Measurements from ENCODE around the gene HSPA4L.

Gene HSPA4L

GRCh38 chr4:127880763-127881562 lies 98.8 kb downstream of the HSPA4L start, which contains the start of gene PLK4:
Gene PLK4, plus strand, starts transcription at chr4:127880893. Its CDS starts 242 bp downstream, at chr4:127881135.
- no peak for TF ChIP-seq EZH2phosphoT487 (conservative IDR thresholded peaks at IDR 0.05; ENCODE audit: low read length)
- no peak for TF ChIP-seq CTCF (IDR thresholded peaks at IDR 0.05; ENCODE audit: insufficient read depth, low read length, poor library complexity, severe bottlenecking)
- peak within 1 kb of the TSS; percentile 87 for H2AFZ ChIP-seq (ENCODE audit: low read depth, low read length, severe bottlenecking)
- no peaks in the 10 kb centered on the region for H3F3A ChIP-seq (ENCODE audit: insufficient read depth)
- H4K20me1 ChIP-seq (ENCODE audit: low read depth, low read length), result no peaks in the 10 kb centered on the region
- no peaks in the 10 kb centered on the region for H3K9me2 ChIP-seq (replicated peaks; ENCODE audit: insufficient read depth, low read length)
- H3K27ac ChIP-seq (ENCODE audit: low read depth, low read length), result peak within 1 kb of the TSS; percentile 88
- H3K27me3 ChIP-seq (ENCODE audit: low read length), result no peaks in the 10 kb centered on the region
- peaks cover 12% of the 10 kb centered on the region; the same call in 1 of the 2 replicates for H3K36me3 ChIP-seq (ENCODE audit: low read length)
- peak within 1 kb of the TSS; percentile 85 for H3K4me3 ChIP-seq (ENCODE audit: insufficient read depth, low read length, poor library complexity, severe bottlenecking)
- peaks cover 28% of the 10 kb centered on the region for H3K79me2 ChIP-seq (ENCODE audit: insufficient read depth, low read length)
- no peaks in the 10 kb centered on the region for H3K9me3 ChIP-seq (ENCODE audit: insufficient read depth, low read length)
- H3K9ac ChIP-seq (ENCODE audit: low read length), result peak within 1 kb of the TSS; percentile 94
- H3K4me2 ChIP-seq (ENCODE audit: low read depth, low read length, poor library complexity, severe bottlenecking), result peak within 1 kb of the TSS; percentile 91

- TF ChIP-seq CTCF (IDR thresholded peaks at IDR 0.05; ENCODE audit: insufficient read depth, low read length, poor library complexity, severe bottlenecking), result no peak
- no peak for TF ChIP-seq EZH2phosphoT487 (conservative IDR thresholded peaks at IDR 0.05; ENCODE audit: low read length)
- peaks cover 13% of the 10 kb centered on the region; the same call in 1 of the 2 replicates for H3K36me3 ChIP-seq (ENCODE audit: low read length)
- H3K79me2 ChIP-seq (ENCODE audit: insufficient read depth, low read length), result peaks cover 28% of the 10 kb centered on the region
- no peaks in the 10 kb centered on the region for H4K20me1 ChIP-seq (ENCODE audit: low read depth, low read length)
- H2AFZ ChIP-seq (ENCODE audit: low read depth, low read length, severe bottlenecking), result peak overlapping the region; percentile 87
- no peaks in the 10 kb centered on the region for H3F3A ChIP-seq (ENCODE audit: insufficient read depth)
- peak overlapping the region; percentile 88 for H3K27ac ChIP-seq (ENCODE audit: low read depth, low read length)
- H3K9me3 ChIP-seq (ENCODE audit: insufficient read depth, low read length), result no peaks in the 10 kb centered on the region
- H3K27me3 ChIP-seq (ENCODE audit: low read length), result no peaks in the 10 kb centered on the region
- peak overlapping the region; percentile 77 for H3K4me2 ChIP-seq (ENCODE audit: low read depth, low read length, poor library complexity, severe bottlenecking)
- peak overlapping the region; percentile 85 for H3K4me3 ChIP-seq (ENCODE audit: insufficient read depth, low read length, poor library complexity, severe bottlenecking)
- peak overlapping the region; percentile 94 for H3K9ac ChIP-seq (ENCODE audit: low read length)
- H3K9me2 ChIP-seq (replicated peaks; ENCODE audit: insufficient read depth, low read length), result no peaks in the 10 kb centered on the region
Observed at GRCh38 chr4:127881563-127881864, 99.4 kb downstream of the HSPA4L start.

- Histone ChIP-seq H3K27me3 (ENCODE audit: low read length) (no peaks in the 10 kb centered on the region), H3K9me2 (replicated peaks; ENCODE audit: insufficient read depth, low read length) (no peaks in the 10 kb centered on the region), H3K79me2 (ENCODE audit: insufficient read depth, low read length) (peaks cover 8% of the 10 kb centered on the region), H4K20me1 (ENCODE audit: low read depth, low read length) (no peaks in the 10 kb centered on the region), H3K9me3 (ENCODE audit: insufficient read depth, low read length) (no peaks in the 10 kb centered on the region), H3K36me3 (ENCODE audit: low read length) (peaks cover 59% of the 10 kb centered on the region; the same call in 1 of the 2 replicates), H3K4me2 (ENCODE audit: low read depth, low read length, poor library complexity, severe bottlenecking) (no peak overlapping the region), H3K9ac (ENCODE audit: low read length) (no peak overlapping the region), H3K4me3 (ENCODE audit: insufficient read depth, low read length, poor library complexity, severe bottlenecking) (no peak overlapping the region), H3K27ac (ENCODE audit: low read depth, low read length) (no peak overlapping the region), H3F3A (ENCODE audit: insufficient read depth) (no peaks in the 10 kb centered on the region), H2AFZ (ENCODE audit: low read depth, low read length, severe bottlenecking) (no peak overlapping the region)
- no peak for TF ChIP-seq EZH2phosphoT487 (conservative IDR thresholded peaks at IDR 0.05; ENCODE audit: low read length)
- TF ChIP-seq CTCF (IDR thresholded peaks at IDR 0.05; ENCODE audit: insufficient read depth, low read length, poor library complexity, severe bottlenecking), result no peak
Observed at GRCh38 chr4:127888559-127888958, 106.4 kb downstream of the HSPA4L start.
